GM23338 (cell line): ENCODE data around the gene STK17A.

ENCODE experiments used
- CREB1 ChIP-seq: fragments of 250-450 bp; sonication (Bioruptor Pico); IDR thresholded peaks from 2 replicates; pipeline ENCODE4 v1.5.0; 2020; ENCODE audit warnings: low read depth, mild to moderate bottlenecking, moderate library complexity
- EZH2 ChIP-seq: fragments of 200-600 bp; sonication (generic); IDR thresholded peaks from one replicate; pipeline ENCODE4 v1.8.0; 2017; ENCODE audit warnings: antibody characterized with exemption, mild to moderate bottlenecking, low read depth; ENCODE audit not compliant: unreplicated experiment
- EZH2phosphoT487 ChIP-seq: fragments of 200-600 bp; sonication (generic); IDR thresholded peaks from one replicate; pipeline ENCODE4 v1.8.1; 2018; ENCODE audit warnings: antibody characterized with exemption; ENCODE audit not compliant: unreplicated experiment
- JUNB ChIP-seq: IDR thresholded peaks from one replicate; pipeline ENCODE4 v1.6.1; 2016; ENCODE audit warnings: antibody characterized with exemption; ENCODE audit not compliant: unreplicated experiment
- POLR2AphosphoS5 ChIP-seq: IDR thresholded peaks from 2 replicates; pipeline ENCODE4 v1.6.1; 2016; ENCODE audit warnings: antibody characterized with exemption, low read depth
- ZNF331 ChIP-seq: fragments of 250-450 bp; sonication (Bioruptor Pico); IDR thresholded peaks from 2 replicates; pipeline ENCODE4 v1.5.0; 2020; ENCODE audit warnings: low read depth, mild to moderate bottlenecking, moderate library complexity
- TF ChIP-seq, protein P1 (sequence below), 2 experiments: fragments of 200-600 bp in 1 of 2; sonication (generic) in 1 of 2; conservative IDR thresholded peaks; 2 replicates each; pipeline versions ENCODE4 v1.5.1 to v1.6.1; 2016 to 2017; ENCODE audit warnings: antibody characterized with exemption in 2 of 2, low read depth in 2 of 2, mild to moderate bottlenecking in 2 of 2, moderate library complexity in 1 of 2

DNA sequence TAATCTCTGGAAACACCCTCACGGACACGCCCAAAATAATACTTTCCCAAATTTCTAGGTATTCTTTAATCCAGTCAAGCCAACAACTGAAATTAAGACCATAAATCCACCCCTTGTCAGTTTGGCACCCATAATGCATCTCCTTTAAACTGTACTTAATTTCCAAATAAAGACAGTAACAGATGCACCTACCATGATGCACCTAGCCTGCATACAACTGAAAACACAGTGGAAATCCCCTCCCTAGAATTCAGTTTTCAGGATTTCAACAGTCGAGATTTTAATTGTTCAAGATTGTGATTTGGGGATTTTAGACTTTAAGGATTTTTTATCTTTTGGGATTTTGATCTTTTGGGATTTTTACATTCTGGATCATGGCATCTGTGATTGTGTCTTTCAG, 17.1 kb downstream of the STK17A start:
- TF ChIP-seq EZH2: no peak
- TF ChIP-seq, protein P1, sequence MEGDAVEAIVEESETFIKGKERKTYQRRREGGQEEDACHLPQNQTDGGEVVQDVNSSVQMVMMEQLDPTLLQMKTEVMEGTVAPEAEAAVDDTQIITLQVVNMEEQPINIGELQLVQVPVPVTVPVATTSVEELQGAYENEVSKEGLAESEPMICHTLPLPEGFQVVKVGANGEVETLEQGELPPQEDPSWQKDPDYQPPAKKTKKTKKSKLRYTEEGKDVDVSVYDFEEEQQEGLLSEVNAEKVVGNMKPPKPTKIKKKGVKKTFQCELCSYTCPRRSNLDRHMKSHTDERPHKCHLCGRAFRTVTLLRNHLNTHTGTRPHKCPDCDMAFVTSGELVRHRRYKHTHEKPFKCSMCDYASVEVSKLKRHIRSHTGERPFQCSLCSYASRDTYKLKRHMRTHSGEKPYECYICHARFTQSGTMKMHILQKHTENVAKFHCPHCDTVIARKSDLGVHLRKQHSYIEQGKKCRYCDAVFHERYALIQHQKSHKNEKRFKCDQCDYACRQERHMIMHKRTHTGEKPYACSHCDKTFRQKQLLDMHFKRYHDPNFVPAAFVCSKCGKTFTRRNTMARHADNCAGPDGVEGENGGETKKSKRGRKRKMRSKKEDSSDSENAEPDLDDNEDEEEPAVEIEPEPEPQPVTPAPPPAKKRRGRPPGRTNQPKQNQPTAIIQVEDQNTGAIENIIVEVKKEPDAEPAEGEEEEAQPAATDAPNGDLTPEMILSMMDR (conservative IDR thresholded peaks at IDR 0.05; ENCODE audit: low read depth in 2 of 2): no peak
- no peak for TF ChIP-seq JUNB
- no peak for TF ChIP-seq POLR2AphosphoS5
- no peak for TF ChIP-seq EZH2phosphoT487
- TF ChIP-seq CREB1 (CRISPR knock-in tag): no peak
- no peak for TF ChIP-seq ZNF331 (CRISPR knock-in tag)
